Right atrium auricular region (tissue), 2 donors: ENCODE measurements around the gene CHIT1. TPM values are rescaled to one million over a fixed set of nuclear protein-coding genes. Genes with fewer than 3 reads are reported as not detected.

ENCODE experiments used
- DNase-seq: peaks from one replicate; pipeline ENCODE4 v3.0.0-alpha.2; 2019; ENCODE audit warnings: low spot score
- H3K27ac ChIP-seq, 2 donors: fragments of 200-600 bp; sonication (generic); 1 replicate in 1 of 2; 2 replicates in 1 of 2; pipeline ENCODE4 v1.5.1; 2016 to 2019
- H3K27me3 ChIP-seq, 2 donors: fragments of 200-600 bp; sonication (generic); one replicate each; pipeline versions ENCODE4 v1.5.1 to v1.6.0; 2017 to 2019
- H3K36me3 ChIP-seq: fragments of 200-600 bp; sonication (generic); one replicate; pipeline ENCODE4 v1.5.1; 2016
- H3K4me1 ChIP-seq, 2 donors: fragments of 200-600 bp; sonication (generic); one replicate each; pipeline versions ENCODE4 v1.5.1 to v1.6.0; 2017 to 2019
- H3K4me3 ChIP-seq, 2 donors: fragments of 200-600 bp; sonication (generic); 1 replicate in 1 of 2; 2 replicates in 1 of 2; pipeline ENCODE4 v1.5.1; 2017 to 2019; ENCODE audit warnings: mild to moderate bottlenecking in 1 of 2, moderate library complexity in 1 of 2
- H3K9me3 ChIP-seq, 2 donors: fragments of 200-600 bp; sonication (generic); one replicate each; pipeline ENCODE4 v1.5.1; 2019
- CTCF ChIP-seq, 2 donors: fragments of 200-600 bp; sonication (generic); IDR thresholded peaks; one replicate each; pipeline ENCODE4 v1.5.1; 2019; ENCODE audit warnings: antibody characterized with exemption in 2 of 2
- total RNA-seq, 2 donors: library from RNA; depleted of rRNA; stranded (reverse); fragments of >200 nt; gene quantifications; one replicate each; pipeline ENCODE4 v1.1.0, GENCODE V29; 2016

CHIT1 gene
- total RNA-seq, 2 donors from 2014 or later: not detected

GRCh38 chr1:203173566-203173965 is 55.9 kb downstream of the CHIT1 start:
- Histone ChIP-seq H3K4me1 (peaks cover 0 to 19% of the 10 kb centered on the region in 2 donors), H3K9me3 (no peaks in the 10 kb centered on the region), H3K27ac (no peak overlapping the region), H3K27me3 (no peaks in the 10 kb centered on the region), H3K36me3 (no peaks in the 10 kb centered on the region), H3K4me3 (no peak overlapping the region)
- no peak for TF ChIP-seq CTCF (IDR thresholded peaks at IDR 0.05)
- no peak for DNase-seq

- Histone ChIP-seq H3K27me3 (no peaks in the 10 kb centered on the region), H3K36me3 (no peaks in the 10 kb centered on the region), H3K27ac (no peak overlapping the region), H3K9me3 (no peaks in the 10 kb centered on the region), H3K4me3 (no peak overlapping the region), H3K4me1 (peaks cover 0 to 19% of the 10 kb centered on the region in 2 donors)
- no peak for TF ChIP-seq CTCF (IDR thresholded peaks at IDR 0.05)
- DNase-seq: no peak
Measured at GRCh38 chr1:203173011-203173555, 56.4 kb downstream of the CHIT1 start.

GRCh38 chr1:203172184-203173010 is 57.1 kb downstream of the CHIT1 start:
- TF ChIP-seq CTCF (IDR thresholded peaks at IDR 0.05): peak; percentile 68 to 85
- DNase-seq: no peak
- Histone ChIP-seq H3K27me3 (no peaks in the 10 kb centered on the region), H3K9me3 (no peaks in the 10 kb centered on the region), H3K36me3 (no peaks in the 10 kb centered on the region), H3K4me1 (peaks cover 0 to 19% of the 10 kb centered on the region in 2 donors), H3K27ac (no peak overlapping the region), H3K4me3 (no peak overlapping the region)

- Histone ChIP-seq H3K4me3 (no peak overlapping the region), H3K36me3 (no peaks in the 10 kb centered on the region), H3K9me3 (no peaks in the 10 kb centered on the region), H3K27ac (no peak overlapping the region), H3K4me1 (peaks cover 0 to 19% of the 10 kb centered on the region in 2 donors), H3K27me3 (no peaks in the 10 kb centered on the region)
- DNase-seq: no peak
- TF ChIP-seq CTCF (IDR thresholded peaks at IDR 0.05): no peak
Measured at GRCh38 chr1:203171341-203172183, 57.9 kb downstream of the CHIT1 start.

GRCh38 chr1:203170625-203171330 is 58.7 kb downstream of the CHIT1 start:
- Histone ChIP-seq H3K27ac (no peak overlapping the region), H3K9me3 (no peaks in the 10 kb centered on the region)
- no peak for DNase-seq

More at GRCh38 chr1:203170625-203171330, 58.7 kb downstream of the CHIT1 start:
- H3K36me3 ChIP-seq: no peaks in the 10 kb centered on the region
- TF ChIP-seq CTCF (IDR thresholded peaks at IDR 0.05): no peak
- H3K4me3 ChIP-seq: no peak overlapping the region
- H3K4me1 ChIP-seq: peaks cover 0 to 15% of the 10 kb centered on the region in 2 donors
- no peaks in the 10 kb centered on the region for H3K27me3 ChIP-seq
